Spleen (tissue), 13 donors: ENCODE measurements around the gene TMEM61. TPM values are rescaled to one million over a fixed set of nuclear protein-coding genes. Genes with fewer than 3 reads are reported as not detected.
"Not testable (repeated sequence)": the region's sequence is repeated elsewhere in the genome, so short reads cannot be mapped to it uniquely, and the experiment has no call there.

Source experiments
- DNase-seq: peaks from one replicate; pipeline ENCODE4 v3.0.0-alpha.2; 2020
- H3K27ac ChIP-seq, 8 donors: fragments of 200-600 bp; sonication (generic) in 7 of 8; 1 replicate in 4 of 8; 2 replicates in 4 of 8; pipeline versions ENCODE4 v1.5.0 to v1.8.0; 2016 to 2021; ENCODE audit warnings: inconsistent platforms in 4 of 8, mild to moderate bottlenecking in 4 of 8, moderate library complexity in 1 of 8
- H3K27me3 ChIP-seq, 7 donors: fragments of 200-600 bp; sonication (generic) in 6 of 7; replicated peaks in 1 of 7; 1 replicate in 4 of 7; 2 replicates in 3 of 7; pipeline versions ENCODE4 v1.5.0 to v1.8.0; 2016 to 2021; ENCODE audit warnings: inconsistent platforms in 3 of 7, mild to moderate bottlenecking in 1 of 7
- H3K36me3 ChIP-seq, 6 donors: fragments of 200-600 bp; sonication (generic) in 5 of 6; 1 replicate in 4 of 6; 2 replicates in 2 of 6; pipeline versions ENCODE4 v1.5.0 to v1.8.0; 2016 to 2021; ENCODE audit warnings: inconsistent platforms in 2 of 6
- H3K4me1 ChIP-seq, 6 donors: fragments of 200-600 bp; sonication (generic) in 5 of 6; 1 replicate in 3 of 6; 2 replicates in 3 of 6; pipeline versions ENCODE4 v1.5.0 to v1.8.0; 2016 to 2021; ENCODE audit warnings: inconsistent platforms in 3 of 6
- H3K4me3 ChIP-seq, 8 donors: fragments of 200-600 bp; sonication (generic) in 7 of 8; 1 replicate in 4 of 8; 2 replicates in 4 of 8; pipeline versions ENCODE4 v1.5.0 to v1.8.0; 2016 to 2021; ENCODE audit warnings: inconsistent platforms in 4 of 8, mild to moderate bottlenecking in 4 of 8, moderate library complexity in 2 of 8
- H3K9me3 ChIP-seq, 8 donors: fragments of 200-600 bp; sonication (generic) in 7 of 8; 1 replicate in 4 of 8; 2 replicates in 4 of 8; pipeline versions ENCODE4 v1.5.0 to v1.8.0; 2016 to 2021; ENCODE audit warnings: inconsistent platforms in 4 of 8
- CTCF ChIP-seq, 11 experiments: fragments of 200-600 bp in 7 of 11; fragments of 450-650 bp in 4 of 11; sonication (generic) in 4 of 11; IDR thresholded peaks in 8 of 11; conservative IDR thresholded peaks in 3 of 11; 1 replicate in 7 of 11; 2 replicates in 4 of 11; pipeline versions ENCODE4 v1.4.0 to v1.8.0; 2016 to 2021; ENCODE audit warnings: antibody characterized with exemption in 11 of 11, inconsistent platforms in 4 of 11, mild to moderate bottlenecking in 1 of 11
- POLR2A ChIP-seq, 3 donors: fragments of 450-650 bp; IDR thresholded peaks; one replicate each; pipeline ENCODE4 v1.5.1; 2017; ENCODE audit warnings: antibody characterized with exemption in 3 of 3, mild to moderate bottlenecking in 1 of 3
- POLR2AphosphoS5 ChIP-seq, 3 donors: sonication (generic); formaldehyde crosslinking; IDR thresholded peaks; one replicate each; pipeline ENCODE4 v1.5.1; 2017; ENCODE audit warnings: antibody characterized with exemption in 3 of 3
- WGBS, 5 donors: extraction: QIAGEN DNeasy Blood & Tissue Kit in 3 of 5; methylation state at CpG; one replicate each; pipeline versions ENCODE4 v1.1.5 to v1.1.7; 2013 to 2018; 5-methylcytosine and 5-hydroxymethylcytosine counted together
- intact Hi-C: fragments of 100-400 bp; cut with DNase I; formaldehyde crosslinking; loops from one replicate; pipeline ENCODE4 v1.15.0; 2023; ENCODE audit warnings: low total_unique reads
- long read RNA-seq, 2 donors: transcript quantifications; one replicate each; lab custom pipeline, GENCODE V29; 2026
- polyA plus RNA-seq, 3 donors: library from polyadenylated mRNA; stranded (reverse); fragments of 200-250 nt; gene quantifications; one replicate each; pipeline ENCODE4 v1.2.1, GENCODE V29; 2013
- total RNA-seq, 7 donors: library from RNA; depleted of rRNA in 3 of 7; stranded (reverse); fragments of >200 nt in 3 of 7; fragmentation: NEBNext Ultra II Directional in 4 of 7; extraction: Animal tissue kit (Norgen Biotek cat#: 25700) in 4 of 7; gene quantifications; one replicate each; pipeline versions ENCODE4 v1.1.0 to v1.2.1, GENCODE V29; 2016 to 2021
- donor health status: healthy with polysubstance abuse.
- donor health status: DM: no; HTN: no; CAD: no; lungs with moderate emphysema.
- donor health status: DM: no; HTN: no; CAD: no.
- donor health status: Bipolar disorder and iron deficiency.
- donor health status: healthy.
- donor health status: DM: no; HTN: no; CAD: no.
- donor health status: DM: yes; HTN: yes; CAD: no.

The TMEM61 gene
- 1 to 10 TPM in 2 of 7 donors, under 1 TPM in 2, not detected in 3; 0.44 to 2.1 (median 1.4) TPM for total RNA-seq
- polyA plus RNA-seq, result under 1 TPM in 1 of 3 donors, not detected in 2; 0.19 TPM
- long read RNA-seq, donor 1, result 0 reads
- long read RNA-seq, donor 2, partial matches to known transcripts, result 0 of 1 reads
- long read RNA-seq, donor 2, other reads (novel, unspliced or antisense), result 0 of 1 reads

GRCh38 chr1:54980528-54981241 is at the start of gene TMEM61:
TSS of gene TMEM61 (plus strand) at chr1:54980628. CDS start at chr1:54981066, 438 bp downstream.
- TF ChIP-seq POLR2A (IDR thresholded peaks at IDR 0.05), result no peak
- TF ChIP-seq POLR2AphosphoS5 (IDR thresholded peaks at IDR 0.05), result no peak
- no peak for TF ChIP-seq CTCF (IDR thresholded peaks at IDR 0.05 in 8 of 11, conservative IDR thresholded peaks at IDR 0.05 in 3 of 11)
- Histone ChIP-seq H3K27ac (no peak within 1 kb of the TSS), H3K9me3 (no peaks in the 10 kb centered on the region), H3K4me1 (peaks cover 0 to 23% (median 7%) of the 10 kb centered on the region in 6 donors), H3K27me3 (peaks cover 0 to 68% (median 17%) of the 10 kb centered on the region in 7 donors), H3K36me3 (no peaks in the 10 kb centered on the region), H3K4me3 (peak within 1 kb of the TSS in 7 of 8 donors; percentile 8 to 57 (median 23))
- 11 to 18% (median 11%) methylated on average over 26 to 69 of the region's 69 CpGs for WGBS, 5 donors
- DNase-seq, result no peak
- intact Hi-C loops, result no loop called here

- H3K4me3 ChIP-seq, result no peak overlapping the region
- H3K36me3 ChIP-seq, result no peaks in the 10 kb centered on the region
- no peak overlapping the region for H3K27ac ChIP-seq
- H3K27me3 ChIP-seq, result peaks cover 0 to 6% (median 0%) of the 10 kb centered on the region in 7 donors
- no peaks in the 10 kb centered on the region for H3K9me3 ChIP-seq
- intact Hi-C loops, result no loop called here
- DNase-seq, result no peak
- WGBS, 5 donors, result 29 to 87% (median 64%) methylated on average over 1 of the region's 1 CpG
- no peak for TF ChIP-seq POLR2A (IDR thresholded peaks at IDR 0.05)
- no peak for TF ChIP-seq POLR2AphosphoS5 (IDR thresholded peaks at IDR 0.05)
- TF ChIP-seq CTCF (IDR thresholded peaks at IDR 0.05 in 8 of 11, conservative IDR thresholded peaks at IDR 0.05 in 3 of 11), result no peak
- peaks cover 0 to 8% (median 2%) of the 10 kb centered on the region in 6 donors for H3K4me1 ChIP-seq
Measured at GRCh38 chr1:54931275-54931840, 49.1 kb upstream of the TMEM61 start.

GRCh38 chr1:54934081-54934480 is 46.3 kb upstream of the TMEM61 start:
- H3K4me3 ChIP-seq, intact Hi-C loops, H3K27me3 ChIP-seq, H3K9me3 ChIP-seq, DNase-seq, H3K27ac ChIP-seq, H3K36me3 ChIP-seq: not testable (repeated sequence)
- WGBS, 5 donors, result 88 to 95% (median 92%) methylated on average over 6 of the region's 6 CpGs
- H3K4me1 ChIP-seq, result peaks cover 0 to 11% (median 3%) of the 10 kb centered on the region in 6 donors

- H3K9me3 ChIP-seq, result no peaks in the 10 kb centered on the region
- no peak for DNase-seq
- TF ChIP-seq POLR2AphosphoS5 (IDR thresholded peaks at IDR 0.05) (no peak), POLR2A (IDR thresholded peaks at IDR 0.05) (no peak), CTCF (IDR thresholded peaks at IDR 0.05 in 8 of 11, conservative IDR thresholded peaks at IDR 0.05 in 3 of 11) (no peak)
- H3K4me3 ChIP-seq, result no peak overlapping the region
- peaks cover 0 to 11% (median 4%) of the 10 kb centered on the region in 6 donors for H3K4me1 ChIP-seq
- H3K27me3 ChIP-seq, result peaks cover 0 to 6% (median 0%) of the 10 kb centered on the region in 7 donors
- intact Hi-C loops, result no loop called here
- H3K36me3 ChIP-seq, result no peaks in the 10 kb centered on the region
- H3K27ac ChIP-seq, result no peak overlapping the region
Measured at GRCh38 chr1:54934869-54935268, 45.6 kb upstream of the TMEM61 start.
